Activated naive CD4-positive, alpha-beta T cell treated with anti-CD3 and anti-CD28 coated beads, Interleukin-2, amount 50 U/mL, for 72 hours (primary cell): ENCODE results near the gene DEAF1. TPM values are rescaled to one million over a fixed set of nuclear protein-coding genes. Genes with fewer than 3 reads are reported as not detected.
A peak's percentile ranks its signal among the peaks of the same experiment; 100 is the strongest.

Experiments
- ATAC-seq, 2 donors: fragments of 150-1000 bp; cut with Tn5 transposase; 2 replicates each; pipeline ENCODE4 v1.10.0; 2021; ENCODE audit warnings: mild to moderate bottlenecking in 2 of 2, moderate library complexity in 2 of 2
- DNase-seq, 2 donors: peaks; one replicate each; pipeline ENCODE4 v3.0.0; 2021 to 2022; ENCODE audit warnings: low spot score in 2 of 2
- H3K27ac Mint-ChIP-seq, 2 donors: one replicate each; pipeline ENCODE4 v1.8.0; 2022; ENCODE audit warnings: mild to moderate bottlenecking in 2 of 2, mixed read lengths in 2 of 2
- H3K36me3 Mint-ChIP-seq, 2 donors: one replicate each; pipeline ENCODE4 v1.8.0; 2022; ENCODE audit warnings: mixed read lengths in 2 of 2
- H3K9me3 Mint-ChIP-seq, 2 donors: one replicate each; pipeline ENCODE4 v1.8.0; 2022; ENCODE audit warnings: mixed read lengths in 2 of 2
- total RNA-seq, 2 donors: library from RNA; stranded (reverse); gene quantifications; one replicate each; pipeline ENCODE4 v1.2.3, GENCODE V29; 2022

The DEAF1 gene
- total RNA-seq, 2 donors from 2014 or later: 50.9 to 63.5 TPM

GRCh38 chr11:645536-645935, 49.5 kb downstream of the DEAF1 start:
- no peaks in the 10 kb centered on the region for H3K36me3 Mint-ChIP-seq
- DNase-seq: no peak
- no peak for ATAC-seq
- no peaks in the 10 kb centered on the region for H3K9me3 Mint-ChIP-seq
- peak overlapping the region in 1 of 2 donors; percentile 69 for H3K27ac Mint-ChIP-seq

- H3K27ac Mint-ChIP-seq: no peak overlapping the region
- DNase-seq (no peak), ATAC-seq (no peak)
- no peaks in the 10 kb centered on the region for H3K36me3 Mint-ChIP-seq
- H3K9me3 Mint-ChIP-seq: no peaks in the 10 kb centered on the region
Observed at GRCh38 chr11:643849-644738, 50.9 kb downstream of the DEAF1 start.

- ATAC-seq (no peak), DNase-seq (no peak)
- Mint-ChIP-seq H3K9me3 (no peaks in the 10 kb centered on the region), H3K27ac (no peak overlapping the region), H3K36me3 (peaks cover 0 to 4% of the 10 kb centered on the region in 2 donors)
Observed at GRCh38 chr11:643366-643765, 51.7 kb downstream of the DEAF1 start.

GRCh38 chr11:641806-642370, 53.1 kb downstream of the DEAF1 start:
- DNase-seq: no peak
- no peaks in the 10 kb centered on the region for H3K9me3 Mint-ChIP-seq
- no peak for ATAC-seq
- peaks cover 0 to 4% of the 10 kb centered on the region in 2 donors for H3K36me3 Mint-ChIP-seq
- H3K27ac Mint-ChIP-seq: peak overlapping the region in 1 of 2 donors; percentile 85

GRCh38 chr11:640021-640706, 54.9 kb downstream of the DEAF1 start:
- H3K36me3 Mint-ChIP-seq: peaks cover 0 to 4% of the 10 kb centered on the region in 2 donors
- no peak for DNase-seq
- no peaks in the 10 kb centered on the region for H3K9me3 Mint-ChIP-seq
- peak in 1 of 2 donors; percentile 37 for ATAC-seq
- peak overlapping the region in 1 of 2 donors; percentile 50 for H3K27ac Mint-ChIP-seq

- H3K9me3 Mint-ChIP-seq: no peaks in the 10 kb centered on the region
- H3K27ac Mint-ChIP-seq: no peak overlapping the region
- DNase-seq (no peak), ATAC-seq (peak; percentile 15 to 19)
- H3K36me3 Mint-ChIP-seq: peaks cover 0 to 4% of the 10 kb centered on the region in 2 donors
Observed at GRCh38 chr11:639332-639955, 55.6 kb downstream of the DEAF1 start.

- ATAC-seq (no peak), DNase-seq (no peak)
- Mint-ChIP-seq H3K9me3 (no peaks in the 10 kb centered on the region), H3K27ac (peak overlapping the region in 1 of 2 donors; percentile 9), H3K36me3 (peaks cover 0 to 4% of the 10 kb centered on the region in 2 donors)
Observed at GRCh38 chr11:638631-639331, 56.2 kb downstream of the DEAF1 start.

- H3K9me3 Mint-ChIP-seq: no peaks in the 10 kb centered on the region
- ATAC-seq (no peak), DNase-seq (no peak)
- peak overlapping the region in 1 of 2 donors; percentile 72 for H3K27ac Mint-ChIP-seq
- peaks cover 0 to 4% of the 10 kb centered on the region in 2 donors for H3K36me3 Mint-ChIP-seq
Observed at GRCh38 chr11:637593-638521, 57.2 kb downstream of the DEAF1 start.

- peaks cover 0 to 4% of the 10 kb centered on the region in 2 donors for H3K36me3 Mint-ChIP-seq
- ATAC-seq (no peak), DNase-seq (no peak)
- no peak overlapping the region for H3K27ac Mint-ChIP-seq
- no peaks in the 10 kb centered on the region for H3K9me3 Mint-ChIP-seq
Observed at GRCh38 chr11:637333-637592, 57.8 kb downstream of the DEAF1 start.

GRCh38 chr11:636511-637332, 58.3 kb downstream of the DEAF1 start, which contains the start of gene DRD4:
Gene DRD4, plus strand, starts transcription at chr11:637269. Its CDS starts 36 bp downstream, at chr11:637305.
- H3K27ac Mint-ChIP-seq: peak within 1 kb of the TSS in 1 of 2 donors; percentile 72
- peaks cover 0 to 4% of the 10 kb centered on the region in 2 donors for H3K36me3 Mint-ChIP-seq
- DNase-seq (no peak), ATAC-seq (no peak)
- no peaks in the 10 kb centered on the region for H3K9me3 Mint-ChIP-seq

- Mint-ChIP-seq H3K36me3 (peaks cover 0 to 4% of the 10 kb centered on the region in 2 donors), H3K27ac (peak overlapping the region in 1 of 2 donors; percentile 29), H3K9me3 (no peaks in the 10 kb centered on the region)
- no peak for DNase-seq
- no peak for ATAC-seq
Observed at GRCh38 chr11:635945-636510, 59.0 kb downstream of the DEAF1 start.

- H3K9me3 Mint-ChIP-seq: no peaks in the 10 kb centered on the region
- peaks cover 10 to 12% of the 10 kb centered on the region in 2 donors for H3K36me3 Mint-ChIP-seq
- DNase-seq (no peak), ATAC-seq (no peak)
- H3K27ac Mint-ChIP-seq: no peak overlapping the region
Observed at GRCh38 chr11:630871-631270, 64.2 kb downstream of the DEAF1 start.

GRCh38 chr11:629237-629583, 65.8 kb downstream of the DEAF1 start:
- Mint-ChIP-seq H3K27ac (peak overlapping the region in 1 of 2 donors; percentile 83), H3K36me3 (peaks cover 10 to 12% of the 10 kb centered on the region in 2 donors), H3K9me3 (no peaks in the 10 kb centered on the region)
- DNase-seq: no peak
- peak; percentile 39 to 60 for ATAC-seq

- peak overlapping the region in 1 of 2 donors; percentile 83 for H3K27ac Mint-ChIP-seq
- H3K9me3 Mint-ChIP-seq: no peaks in the 10 kb centered on the region
- peaks cover 10 to 12% of the 10 kb centered on the region in 2 donors for H3K36me3 Mint-ChIP-seq
- DNase-seq (no peak), ATAC-seq (no peak)
Observed at GRCh38 chr11:628056-628455, 67.0 kb downstream of the DEAF1 start.

GRCh38 chr11:627308-627576, 67.8 kb downstream of the DEAF1 start:
- no peak overlapping the region for H3K27ac Mint-ChIP-seq
- no peak for DNase-seq
- no peaks in the 10 kb centered on the region for H3K9me3 Mint-ChIP-seq
- peaks cover 10 to 12% of the 10 kb centered on the region in 2 donors for H3K36me3 Mint-ChIP-seq
- ATAC-seq: no peak
